ENCODE results near the gene TNFSF13B. TPM values are rescaled to one million over a fixed set of nuclear protein-coding genes. Genes with fewer than 3 reads are reported as not detected.
"Not testable (repeated sequence)": the region's sequence is repeated elsewhere in the genome, so short reads cannot be mapped to it uniquely, and the experiment has no call there.

The TNFSF13B gene
- total and polyA plus RNA-seq, 2 donors (not counting 1 experiment from before 2014, with no cell fraction given), result 1.8 to 4.8 TPM

- Histone ChIP-seq H3K27me3 (ENCODE audit: control insufficient read depth, insufficient read depth, low read length) (no peaks in the 10 kb centered on the region), H4K20me1 (ENCODE audit: control insufficient read depth, extremely low read depth, insufficient read depth, low read length) (no peaks in the 10 kb centered on the region), H2AFZ (ENCODE audit: low read length) (no peak overlapping the region), H3K9ac (ENCODE audit: insufficient read depth, low read length) (no peak overlapping the region), H3K4me1 (ENCODE audit: control insufficient read depth, extremely low read depth, insufficient read depth, low read length) (no peaks in the 10 kb centered on the region), H3K9me3 (ENCODE audit: control insufficient read depth, insufficient read depth, low read depth, low read length) (no peaks in the 10 kb centered on the region), H3K79me2 (ENCODE audit: control insufficient read depth, insufficient read depth, low read length) (no peaks in the 10 kb centered on the region), H3K36me3 (ENCODE audit: control insufficient read depth, insufficient read depth, low read length) (no peaks in the 10 kb centered on the region), H3K4me2 (ENCODE audit: extremely low read depth, insufficient read depth, low read length) (no peak overlapping the region), H3K27ac (ENCODE audit: insufficient read depth, low read length) (no peak overlapping the region), H3K4me3 (replicated peaks in 1 of 4; ENCODE audit: control extremely low read depth in 1 of 4, insufficient read depth in 1 of 4, low read depth in 3 of 4, low read length in 4 of 4) (no peak overlapping the region)
- DNase-seq (ENCODE audit: low read depth in 2 of 2), result peak in 1 of 2 donors; percentile 6
- TF ChIP-seq CTCF (conservative IDR thresholded peaks at IDR 0.05 in 1 of 2, IDR thresholded peaks at IDR 0.05 in 1 of 2; ENCODE audit: low read depth in 1 of 2, low read length in 2 of 2), result no peak
- no peak for TF ChIP-seq EZH2 (IDR thresholded peaks at IDR 0.05; ENCODE audit: low read length, missing control alignments)
These were observed 37.3 kb downstream of the TNFSF13B start for GRCh38 chr13:108306860-108307259.

GRCh38 chr13:108311596-108311995 is 42.1 kb downstream of the TNFSF13B start:
- H2AFZ ChIP-seq (ENCODE audit: low read length); H3K4me3 ChIP-seq (replicated peaks in 1 of 4; ENCODE audit: control extremely low read depth in 1 of 4, insufficient read depth in 1 of 4, low read depth in 3 of 4, low read length in 4 of 4); H3K27ac ChIP-seq (ENCODE audit: insufficient read depth, low read length); H3K4me1 ChIP-seq (ENCODE audit: control insufficient read depth, extremely low read depth, insufficient read depth, low read length); H3K9ac ChIP-seq (ENCODE audit: insufficient read depth, low read length); H4K20me1 ChIP-seq (ENCODE audit: control insufficient read depth, extremely low read depth, insufficient read depth, low read length); DNase-seq (ENCODE audit: low read depth in 2 of 2); H3K9me3 ChIP-seq (ENCODE audit: control insufficient read depth, insufficient read depth, low read depth, low read length); H3K4me2 ChIP-seq (ENCODE audit: extremely low read depth, insufficient read depth, low read length); H3K36me3 ChIP-seq (ENCODE audit: control insufficient read depth, insufficient read depth, low read length); H3K27me3 ChIP-seq (ENCODE audit: control insufficient read depth, insufficient read depth, low read length); H3K79me2 ChIP-seq (ENCODE audit: control insufficient read depth, insufficient read depth, low read length): not testable (repeated sequence)

- Histone ChIP-seq H3K9me3 (ENCODE audit: control insufficient read depth, insufficient read depth, low read depth, low read length) (no peaks in the 10 kb centered on the region), H4K20me1 (ENCODE audit: control insufficient read depth, extremely low read depth, insufficient read depth, low read length) (no peaks in the 10 kb centered on the region), H2AFZ (ENCODE audit: low read length) (no peak overlapping the region), H3K4me3 (replicated peaks in 1 of 4; ENCODE audit: control extremely low read depth in 1 of 4, insufficient read depth in 1 of 4, low read depth in 3 of 4, low read length in 4 of 4) (no peak overlapping the region), H3K79me2 (ENCODE audit: control insufficient read depth, insufficient read depth, low read length) (no peaks in the 10 kb centered on the region), H3K36me3 (ENCODE audit: control insufficient read depth, insufficient read depth, low read length) (no peaks in the 10 kb centered on the region), H3K27ac (ENCODE audit: insufficient read depth, low read length) (no peak overlapping the region), H3K27me3 (ENCODE audit: control insufficient read depth, insufficient read depth, low read length) (no peaks in the 10 kb centered on the region), H3K4me1 (ENCODE audit: control insufficient read depth, extremely low read depth, insufficient read depth, low read length) (no peaks in the 10 kb centered on the region), H3K9ac (ENCODE audit: insufficient read depth, low read length) (no peak overlapping the region), H3K4me2 (ENCODE audit: extremely low read depth, insufficient read depth, low read length) (no peak overlapping the region)
- TF ChIP-seq CTCF (conservative IDR thresholded peaks at IDR 0.05 in 1 of 2, IDR thresholded peaks at IDR 0.05 in 1 of 2; ENCODE audit: low read depth in 1 of 2, low read length in 2 of 2) (no peak), EZH2 (IDR thresholded peaks at IDR 0.05; ENCODE audit: low read length, missing control alignments) (no peak)
- peak in 1 of 2 donors; percentile 13 for DNase-seq (ENCODE audit: low read depth in 2 of 2)
These were observed 43.9 kb downstream of the TNFSF13B start for GRCh38 chr13:108313382-108313781.
